ENCODE data around the gene KCNQ1OT1. TPM values are rescaled to one million over a fixed set of nuclear protein-coding genes. Genes with fewer than 3 reads are reported as not detected.

Gene KCNQ1OT1
- total and polyA plus RNA-seq, 2 of the 4 experiments (the other 2 are of a cell fraction) = 0.14 to 2.0 TPM

- Histone ChIP-seq H3K23ac (ENCODE audit: low read depth, low read length) (no peak overlapping the region), H4K20me1 (ENCODE audit: insufficient read depth, low read length) (no peaks in the 10 kb centered on the region; the same call in 1 of the 2 replicates), H3K14ac (replicated peaks; ENCODE audit: low read depth, low read length) (no peak overlapping the region), H2AK9ac (replicated peaks; ENCODE audit: low read depth, low read length, poor library complexity) (no peak overlapping the region), H2BK20ac (ENCODE audit: low read depth, low read length) (no peak overlapping the region), H3K4me1 (ENCODE audit: control insufficient read depth, insufficient read depth, low read length) (no peaks in the 10 kb centered on the region), H4K91ac (ENCODE audit: insufficient read depth, low read depth, low read length) (no peak overlapping the region), H3K18ac (ENCODE audit: low read depth, low read length) (no peak overlapping the region), H3K4ac (ENCODE audit: low read depth, low read length) (no peak overlapping the region), H2BK15ac (ENCODE audit: low read depth, low read length) (no peak overlapping the region), H3K9me1 (ENCODE audit: insufficient read depth, low read length) (no peaks in the 10 kb centered on the region), H3K36me3 (ENCODE audit: control insufficient read depth, insufficient read depth, low read length) (no peaks in the 10 kb centered on the region), H2AFZ (replicated peaks; ENCODE audit: low read length, poor library complexity) (no peak overlapping the region), H2BK5ac (ENCODE audit: low read depth, low read length, poor library complexity, severe bottlenecking) (no peak overlapping the region), H3K27ac (ENCODE audit: insufficient read depth, low read length) (no peak overlapping the region), H3K9me3 (ENCODE audit: control insufficient read depth, insufficient read depth, low read length) (no peaks in the 10 kb centered on the region), H2BK120ac (ENCODE audit: low read depth, low read length) (no peak overlapping the region), H4K8ac (ENCODE audit: low read depth in 2 of 2, low read length in 2 of 2) (no peak overlapping the region), H3K56ac (ENCODE audit: extremely low read depth, insufficient read depth, low read length) (no peak overlapping the region), H2AK5ac (ENCODE audit: low read depth, low read length) (no peak overlapping the region), H3K79me1 (ENCODE audit: low read depth in 1 of 2, low read length in 2 of 2) (no peaks in the 10 kb centered on the region), H3K27me3 (ENCODE audit: control insufficient read depth, insufficient read depth, low read length) (peaks cover 25% of the 10 kb centered on the region), H3K9ac (ENCODE audit: low read depth, low read length) (no peak overlapping the region), H4K5ac (ENCODE audit: low read depth, low read length) (no peak overlapping the region), H3K4me2 (ENCODE audit: low read depth, low read length) (no peak overlapping the region), H3K4me3 (ENCODE audit: insufficient read depth, low read depth, low read length) (no peak overlapping the region)
- intact Hi-C loops (cut with micrococcal nuclease) = no loop called here
- TF ChIP-seq CHD1 (IDR thresholded peaks at IDR 0.05; ENCODE audit: low read depth, low read length) (no peak), MAFK (IDR thresholded peaks at IDR 0.05; ENCODE audit: low read depth, low read length) (no peak), SMC3 (IDR thresholded peaks at IDR 0.05; ENCODE audit: low read depth, low read length) (no peak), POLR2A (IDR thresholded peaks at IDR 0.05; ENCODE audit: low read depth, low read length) (no peak), MXI1 (IDR thresholded peaks at IDR 0.05; ENCODE audit: borderline replicate concordance, low read depth, low read length) (no peak)
- in situ Hi-C loops (cut with MboI; ENCODE audit: low sequenced_read_pairs) = no loop called here
- DNase-seq (no peak), ATAC-seq (ENCODE audit: low read depth) (no peak)
- dilution Hi-C loops (cut with HindIII; ENCODE audit: low sequenced_read_pairs, unreplicated experiment) = no loop called here
- BruUV-seq (replicated peaks) = no TSS peak
- 88% methylated on average over 5 of the region's 14 CpGs; no CpG with 5 or more reads in 1 of the 2 experiments for WGBS, 2 experiments (ENCODE audit: extremely low coverage in 2 of 2, insufficient read length in 1 of 2)
- CTCF ChIA-PET = no interaction called here
- POLR2A ChIA-PET (ENCODE audit: unreplicated experiment) = no interaction called here
These were observed 135.7 kb downstream of the KCNQ1OT1 start for GRCh38 chr11:2564008-2564530.
